Hepatocyte (in vitro differentiated cells): ENCODE results near the gene DBF4B. TPM values are rescaled to one million over a fixed set of nuclear protein-coding genes. Genes with fewer than 3 reads are reported as not detected.

Experiments
- DNase-seq: peaks from one replicate; pipeline ENCODE4 v3.0.0-alpha.2; 2016; ENCODE audit warnings: low spot score
- H2AFZ ChIP-seq: fragments of 200-600 bp; sonication (generic); 2 replicates; pipeline ENCODE4 v1.6.0; 2016; ENCODE audit warnings: antibody characterized with exemption, mild to moderate bottlenecking
- H3K27ac ChIP-seq: fragments of 200-600 bp; sonication (generic); 2 replicates; pipeline ENCODE4 v1.5.1; 2016; ENCODE audit warnings: mild to moderate bottlenecking
- H3K27me3 ChIP-seq: fragments of 200-600 bp; sonication (generic); 2 replicates; pipeline ENCODE4 v1.6.1; 2016
- H3K36me3 ChIP-seq: fragments of 200-600 bp; sonication (generic); replicated peaks from 2 replicates; pipeline ENCODE4 v1.5.1; 2016; ENCODE audit warnings: low read depth; ENCODE audit not compliant: insufficient read depth
- H3K4me1 ChIP-seq: fragments of 200-600 bp; sonication (generic); 2 replicates; pipeline ENCODE4 v1.5.1; 2016; ENCODE audit warnings: mild to moderate bottlenecking, moderate library complexity; ENCODE audit not compliant: insufficient read depth
- H3K4me2 ChIP-seq: fragments of 200-600 bp; sonication (generic); 2 replicates; pipeline ENCODE4 v1.6.0; 2016
- H3K4me3 ChIP-seq: fragments of 200-600 bp; sonication (generic); 2 replicates; pipeline ENCODE4 v1.5.1; 2016; ENCODE audit warnings: mild to moderate bottlenecking
- H3K79me2 ChIP-seq: fragments of 200-600 bp; sonication (generic); 2 replicates; pipeline ENCODE4 v1.6.0; 2017; ENCODE audit warnings: mild to moderate bottlenecking
- H3K9me2 ChIP-seq: fragments of 200-600 bp; sonication (generic); replicated peaks from 2 replicates; pipeline ENCODE4 v1.6.0; 2017; ENCODE audit warnings: mild to moderate bottlenecking; ENCODE audit not compliant: insufficient read depth
- H3K9me3 ChIP-seq: fragments of 200-600 bp; sonication (generic); 2 replicates; pipeline ENCODE4 v1.5.1; 2016; ENCODE audit warnings: low read depth, mild to moderate bottlenecking
- H4K20me1 ChIP-seq: fragments of 200-600 bp; sonication (generic); 2 replicates; pipeline ENCODE4 v1.6.0; 2016; ENCODE audit warnings: mild to moderate bottlenecking; ENCODE audit not compliant: insufficient read depth, poor library complexity, severe bottlenecking
- EZH2 ChIP-seq: fragments of 200-600 bp; sonication (generic); IDR thresholded peaks from 2 replicates; pipeline ENCODE4 v1.6.1; 2016; ENCODE audit warnings: antibody characterized with exemption, mild to moderate bottlenecking, borderline replicate concordance
- EZH2phosphoT487 ChIP-seq: fragments of 200-600 bp; sonication (generic); IDR thresholded peaks from one replicate; pipeline ENCODE4 v1.6.1; 2018; ENCODE audit warnings: antibody characterized with exemption, mild to moderate bottlenecking, low read depth, moderate library complexity; ENCODE audit not compliant: unreplicated experiment, severe bottlenecking
- whole genome bisulfite sequencing: methylation state at CpG from one replicate; pipeline ENCODE4 v1.1.6; 2016; ENCODE audit warnings: low lambda C conversion rate; ENCODE audit errors: missing lambda C conversion rate; 5-methylcytosine and 5-hydroxymethylcytosine counted together
- polyA plus RNA-seq: library from polyadenylated mRNA; unstranded; fragments of >200 nt; fragmentation: Nextera tagmentation; extraction: Ambion mirVana; gene quantifications from 2 replicates; pipeline ENCODE4 v1.2.1, GENCODE V29; 2016
- total RNA-seq: library from RNA; depleted of rRNA; stranded (reverse); fragments of >200 nt; gene quantifications from 2 replicates; pipeline ENCODE4 v1.2.3, GENCODE V29; 2014
- TF ChIP-seq, protein P1 (sequence below): fragments of 200-600 bp; sonication (generic); IDR thresholded peaks from 2 replicates; pipeline ENCODE4 v1.5.1; 2016; ENCODE audit warnings: antibody characterized with exemption, mild to moderate bottlenecking; ENCODE audit not compliant: poor library complexity

DBF4B gene
- total and polyA plus RNA-seq, 2 experiments from 2014 or later: 3.4 to 4.1 TPM

DNA sequence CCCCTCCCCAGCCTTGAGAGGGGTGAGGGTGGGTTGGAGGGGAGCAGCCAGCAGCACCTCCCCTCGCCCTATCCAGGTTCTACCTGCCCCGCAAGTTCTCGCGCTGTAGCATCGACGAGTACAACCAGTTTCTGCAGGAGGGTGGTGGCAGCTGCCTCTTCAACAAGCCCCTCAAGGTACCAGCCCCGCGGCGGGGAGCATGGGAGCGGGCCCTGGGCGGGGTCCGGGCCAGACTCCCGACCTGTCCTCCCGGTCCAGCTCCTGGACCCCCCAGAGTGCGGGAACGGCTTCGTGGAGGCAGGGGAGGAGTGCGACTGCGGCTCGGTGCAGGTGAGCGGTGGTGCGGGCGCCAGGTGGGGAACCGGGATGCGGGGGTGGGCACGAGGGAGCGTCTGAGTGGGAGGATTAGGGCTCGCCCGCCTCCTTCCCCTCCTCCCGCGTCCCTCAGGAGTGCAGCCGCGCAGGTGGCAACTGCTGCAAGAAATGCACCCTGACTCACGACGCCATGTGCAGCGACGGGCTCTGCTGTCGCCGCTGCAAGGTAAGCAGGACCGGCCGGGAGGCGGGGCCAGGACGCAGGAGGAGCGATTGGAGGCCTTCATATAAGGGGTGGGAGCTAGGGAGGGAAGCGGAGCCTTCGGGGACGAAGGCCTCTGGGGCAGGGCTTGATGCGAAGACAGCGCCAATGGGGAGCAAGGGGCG is 66.8 kb downstream of the DBF4B start:
- Histone ChIP-seq H3K9me3 (no peaks in the 10 kb centered on the region), H2AFZ (peak overlapping the region; percentile 42), H3K27ac (no peak overlapping the region), H3K79me2 (no peaks in the 10 kb centered on the region), H3K27me3 (no peaks in the 10 kb centered on the region), H4K20me1 (no peaks in the 10 kb centered on the region), H3K4me3 (peak overlapping the region; percentile 24), H3K4me2 (peak overlapping the region; percentile 96), H3K9me2 (no peaks in the 10 kb centered on the region), H3K4me1 (no peaks in the 10 kb centered on the region), H3K36me3 (no peaks in the 10 kb centered on the region)
- TF ChIP-seq EZH2: no peak
- TF ChIP-seq, protein P1, sequence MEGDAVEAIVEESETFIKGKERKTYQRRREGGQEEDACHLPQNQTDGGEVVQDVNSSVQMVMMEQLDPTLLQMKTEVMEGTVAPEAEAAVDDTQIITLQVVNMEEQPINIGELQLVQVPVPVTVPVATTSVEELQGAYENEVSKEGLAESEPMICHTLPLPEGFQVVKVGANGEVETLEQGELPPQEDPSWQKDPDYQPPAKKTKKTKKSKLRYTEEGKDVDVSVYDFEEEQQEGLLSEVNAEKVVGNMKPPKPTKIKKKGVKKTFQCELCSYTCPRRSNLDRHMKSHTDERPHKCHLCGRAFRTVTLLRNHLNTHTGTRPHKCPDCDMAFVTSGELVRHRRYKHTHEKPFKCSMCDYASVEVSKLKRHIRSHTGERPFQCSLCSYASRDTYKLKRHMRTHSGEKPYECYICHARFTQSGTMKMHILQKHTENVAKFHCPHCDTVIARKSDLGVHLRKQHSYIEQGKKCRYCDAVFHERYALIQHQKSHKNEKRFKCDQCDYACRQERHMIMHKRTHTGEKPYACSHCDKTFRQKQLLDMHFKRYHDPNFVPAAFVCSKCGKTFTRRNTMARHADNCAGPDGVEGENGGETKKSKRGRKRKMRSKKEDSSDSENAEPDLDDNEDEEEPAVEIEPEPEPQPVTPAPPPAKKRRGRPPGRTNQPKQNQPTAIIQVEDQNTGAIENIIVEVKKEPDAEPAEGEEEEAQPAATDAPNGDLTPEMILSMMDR: no peak
- no peak for TF ChIP-seq EZH2phosphoT487
- no peak for DNase-seq
- 2% methylated on average over 40 of the region's 50 CpGs for WGBS

DNA sequence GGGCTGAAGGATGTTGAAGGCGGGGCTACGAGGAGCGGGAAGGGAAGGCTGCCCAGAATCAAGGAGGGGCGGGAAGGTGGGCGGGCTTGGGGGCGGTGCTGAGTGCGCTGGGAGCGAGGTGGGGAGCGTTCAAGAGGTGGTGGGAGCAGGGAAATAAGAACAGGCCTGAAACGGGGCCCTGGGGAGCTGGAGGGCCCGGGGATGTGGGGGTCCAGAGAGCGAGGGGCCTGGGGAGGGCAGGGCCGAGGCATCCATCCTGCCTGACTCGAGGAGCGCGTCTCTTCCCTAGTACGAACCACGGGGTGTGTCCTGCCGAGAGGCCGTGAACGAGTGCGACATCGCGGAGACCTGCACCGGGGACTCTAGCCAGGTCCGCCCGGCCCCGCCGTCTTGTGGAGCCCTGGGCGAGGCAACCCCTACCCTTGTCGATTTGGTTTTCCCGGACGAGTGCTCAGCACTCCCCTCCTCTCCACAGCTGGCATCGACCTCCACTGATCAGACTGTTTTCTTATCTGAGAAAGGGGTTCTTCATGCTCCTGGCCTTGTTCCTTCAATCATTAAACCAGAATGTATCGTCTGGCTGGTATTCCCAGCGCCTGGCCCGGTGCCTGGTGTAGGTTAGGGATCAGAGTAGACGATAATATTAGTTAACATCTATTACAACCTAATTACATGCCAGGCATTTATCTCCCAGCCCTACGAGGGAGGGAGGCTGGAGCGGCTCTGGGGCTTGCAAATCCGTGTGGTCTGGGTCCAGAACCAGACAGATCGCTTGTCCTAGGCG is 67.6 kb downstream of the DBF4B start:
- 22% methylated on average over 27 of the region's 43 CpGs for WGBS
- Histone ChIP-seq H3K4me2 (peak overlapping the region; percentile 96), H3K4me3 (peak overlapping the region; percentile 26), H3K79me2 (no peaks in the 10 kb centered on the region), H3K36me3 (no peaks in the 10 kb centered on the region), H3K27ac (no peak overlapping the region), H3K9me3 (no peaks in the 10 kb centered on the region), H3K9me2 (no peaks in the 10 kb centered on the region), H3K4me1 (no peaks in the 10 kb centered on the region), H2AFZ (peak overlapping the region; percentile 36), H3K27me3 (no peaks in the 10 kb centered on the region), H4K20me1 (no peaks in the 10 kb centered on the region)
- TF ChIP-seq EZH2phosphoT487: no peak
- TF ChIP-seq, protein P1: no peak
- TF ChIP-seq EZH2: no peak
- DNase-seq: peak; percentile 99

DNA sequence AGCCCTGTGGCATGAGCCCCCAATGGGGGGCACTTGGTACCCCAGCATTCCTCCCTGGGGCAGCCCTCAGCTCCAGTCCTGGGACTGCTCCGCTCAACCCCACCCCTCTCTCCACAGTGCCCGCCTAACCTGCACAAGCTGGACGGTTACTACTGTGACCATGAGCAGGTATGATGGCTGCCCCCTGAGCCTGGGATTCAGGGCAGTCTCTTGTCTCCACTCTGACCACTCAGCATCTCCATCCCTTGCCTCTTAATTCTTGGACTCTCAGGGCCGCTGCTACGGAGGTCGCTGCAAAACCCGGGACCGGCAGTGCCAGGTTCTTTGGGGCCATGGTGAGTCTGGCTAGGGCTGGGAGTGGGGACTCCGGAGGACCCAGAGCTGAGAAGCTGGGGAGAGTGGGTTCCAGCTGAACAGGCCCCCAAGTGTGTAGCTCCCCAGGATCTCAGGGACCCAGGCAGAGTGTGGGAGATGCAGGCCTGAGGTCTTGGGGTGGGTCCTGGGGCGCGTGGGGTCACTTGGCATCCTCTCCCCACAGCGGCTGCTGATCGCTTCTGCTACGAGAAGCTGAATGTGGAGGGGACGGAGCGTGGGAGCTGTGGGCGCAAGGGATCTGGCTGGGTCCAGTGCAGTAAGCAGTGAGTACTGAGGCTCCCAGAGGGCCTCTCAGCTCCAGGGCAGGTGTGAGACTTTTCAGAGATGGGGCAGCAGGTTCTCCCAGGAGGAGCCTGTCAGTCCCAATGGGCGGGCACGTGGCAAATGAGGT is 68.3 kb downstream of the DBF4B start:
- no peaks in the 10 kb centered on the region for H3K4me1 ChIP-seq
- no peak for DNase-seq
- peak overlapping the region; percentile 96 for H3K4me2 ChIP-seq
- WGBS: 96% methylated on average over 17 of the region's 19 CpGs
- H3K27ac ChIP-seq: no peak overlapping the region
- no peaks in the 10 kb centered on the region for H4K20me1 ChIP-seq
- TF ChIP-seq EZH2phosphoT487: no peak
- no peak for TF ChIP-seq EZH2
- H2AFZ ChIP-seq: no peak overlapping the region
- H3K27me3 ChIP-seq: no peaks in the 10 kb centered on the region
- H3K4me3 ChIP-seq: no peak overlapping the region
- H3K9me3 ChIP-seq: no peaks in the 10 kb centered on the region
- H3K36me3 ChIP-seq: no peaks in the 10 kb centered on the region
- no peaks in the 10 kb centered on the region for H3K9me2 ChIP-seq
- H3K79me2 ChIP-seq: no peaks in the 10 kb centered on the region
